ENCODE data around the gene TNS1. TPM values are rescaled to one million over a fixed set of nuclear protein-coding genes. Genes with fewer than 3 reads are reported as not detected.

The TNS1 gene
- total RNA-seq, 1 donor from 2014 or later = 1.6 TPM

DNA sequence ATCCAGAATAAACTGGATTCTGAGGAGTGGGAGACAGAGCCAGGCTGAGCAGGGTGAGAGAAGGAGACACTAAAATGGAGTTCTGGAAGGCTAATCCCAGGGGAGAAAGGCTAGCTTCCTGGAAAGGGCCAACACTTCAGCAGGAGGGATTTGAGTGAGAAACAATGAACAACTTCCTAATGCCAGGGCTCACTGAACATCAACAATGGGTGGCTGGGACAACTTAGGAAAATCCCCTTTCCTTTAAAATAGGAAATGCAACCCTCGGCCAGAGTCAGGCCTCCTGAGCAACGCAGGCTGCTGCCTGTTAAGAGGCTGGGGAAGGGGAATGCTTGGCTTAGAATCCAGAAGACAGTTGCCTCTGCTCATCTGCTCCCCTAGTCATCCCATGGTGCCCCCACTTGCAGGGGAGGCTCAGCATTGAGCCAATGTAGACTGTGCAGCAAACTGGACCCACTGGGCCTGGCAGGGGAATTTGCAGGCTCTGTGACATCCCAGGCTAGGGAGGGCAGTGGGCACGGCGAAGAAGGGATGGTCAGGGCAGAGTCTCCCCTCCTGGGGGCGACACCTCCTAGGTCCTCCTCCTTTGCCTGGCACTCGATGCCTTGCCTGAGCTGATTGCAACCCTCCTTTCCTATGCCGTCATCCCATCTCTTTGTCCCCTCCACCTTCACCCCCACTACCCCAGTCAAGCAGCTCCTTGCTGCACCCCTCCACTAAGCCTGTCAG, 182.5 kb downstream of the TNS1 start:
- Histone ChIP-seq H3K27me3 (ENCODE audit: control insufficient read depth, insufficient read depth, low read length) (no peaks in the 10 kb centered on the region), H3K36me3 (ENCODE audit: control insufficient read depth, insufficient read depth, low read length) (peaks cover 17% of the 10 kb centered on the region), H3K4me3 (ENCODE audit: low read depth, low read length) (no peak overlapping the region)
- peak; percentile 36 for FAIRE-seq
- TF ChIP-seq, protein P1, sequence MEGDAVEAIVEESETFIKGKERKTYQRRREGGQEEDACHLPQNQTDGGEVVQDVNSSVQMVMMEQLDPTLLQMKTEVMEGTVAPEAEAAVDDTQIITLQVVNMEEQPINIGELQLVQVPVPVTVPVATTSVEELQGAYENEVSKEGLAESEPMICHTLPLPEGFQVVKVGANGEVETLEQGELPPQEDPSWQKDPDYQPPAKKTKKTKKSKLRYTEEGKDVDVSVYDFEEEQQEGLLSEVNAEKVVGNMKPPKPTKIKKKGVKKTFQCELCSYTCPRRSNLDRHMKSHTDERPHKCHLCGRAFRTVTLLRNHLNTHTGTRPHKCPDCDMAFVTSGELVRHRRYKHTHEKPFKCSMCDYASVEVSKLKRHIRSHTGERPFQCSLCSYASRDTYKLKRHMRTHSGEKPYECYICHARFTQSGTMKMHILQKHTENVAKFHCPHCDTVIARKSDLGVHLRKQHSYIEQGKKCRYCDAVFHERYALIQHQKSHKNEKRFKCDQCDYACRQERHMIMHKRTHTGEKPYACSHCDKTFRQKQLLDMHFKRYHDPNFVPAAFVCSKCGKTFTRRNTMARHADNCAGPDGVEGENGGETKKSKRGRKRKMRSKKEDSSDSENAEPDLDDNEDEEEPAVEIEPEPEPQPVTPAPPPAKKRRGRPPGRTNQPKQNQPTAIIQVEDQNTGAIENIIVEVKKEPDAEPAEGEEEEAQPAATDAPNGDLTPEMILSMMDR (IDR thresholded peaks at IDR 0.05; ENCODE audit: insufficient read depth, low read length, severe bottlenecking) = no peak
- no peak for DNase-seq (ENCODE audit: low read depth)

DNA sequence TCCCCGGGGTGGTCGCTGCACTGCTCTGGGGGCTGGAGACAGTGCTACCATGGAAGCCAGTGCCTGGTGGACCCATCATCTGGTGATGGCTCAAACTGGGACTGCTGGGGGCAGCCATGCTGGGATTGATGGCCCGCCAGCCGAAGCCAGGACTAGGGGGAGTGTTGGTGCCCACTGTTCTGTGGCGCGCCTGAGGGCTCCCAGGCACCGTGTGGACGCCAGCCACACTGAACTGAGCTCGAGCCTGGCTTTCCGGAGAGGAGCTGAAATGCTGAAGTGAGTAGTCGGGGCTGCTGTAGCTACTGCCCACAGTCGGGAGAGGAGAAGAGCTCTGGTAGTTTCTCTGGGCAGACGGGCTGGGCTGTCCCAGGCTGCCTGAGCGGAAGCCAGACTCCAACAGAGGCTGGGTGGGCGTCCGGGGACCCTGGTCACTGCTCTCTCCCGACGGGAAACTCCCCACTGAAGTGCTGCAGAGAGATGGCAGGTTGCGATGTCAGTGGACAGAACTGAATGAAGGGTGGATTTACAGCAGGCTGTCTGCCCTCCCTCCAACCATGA, 184.4 kb downstream of the TNS1 start:
- no peak overlapping the region for H3K4me3 ChIP-seq (ENCODE audit: low read depth, low read length)
- no peaks in the 10 kb centered on the region for H3K27me3 ChIP-seq (ENCODE audit: control insufficient read depth, insufficient read depth, low read length)
- DNase-seq (ENCODE audit: low read depth) (no peak), FAIRE-seq (no peak)
- H3K36me3 ChIP-seq (ENCODE audit: control insufficient read depth, insufficient read depth, low read length) = peaks cover 18% of the 10 kb centered on the region
- TF ChIP-seq, protein P1 (IDR thresholded peaks at IDR 0.05; ENCODE audit: insufficient read depth, low read length, severe bottlenecking) = no peak

GRCh38 chr2:217817466-217818292, 185.1 kb downstream of the TNS1 start:
- DNase-seq (ENCODE audit: low read depth) (no peak), FAIRE-seq (no peak)
- TF ChIP-seq, protein P1 (IDR thresholded peaks at IDR 0.05; ENCODE audit: insufficient read depth, low read length, severe bottlenecking) = no peak
- Histone ChIP-seq H3K36me3 (ENCODE audit: control insufficient read depth, insufficient read depth, low read length) (peaks cover 21% of the 10 kb centered on the region), H3K4me3 (ENCODE audit: low read depth, low read length) (no peak overlapping the region), H3K27me3 (ENCODE audit: control insufficient read depth, insufficient read depth, low read length) (no peaks in the 10 kb centered on the region)

GRCh38 chr2:217816396-217816869, 186.4 kb downstream of the TNS1 start:
- FAIRE-seq (no peak), DNase-seq (ENCODE audit: low read depth) (no peak)
- H3K4me3 ChIP-seq (ENCODE audit: low read depth, low read length) = no peak overlapping the region
- TF ChIP-seq, protein P1 (IDR thresholded peaks at IDR 0.05; ENCODE audit: insufficient read depth, low read length, severe bottlenecking) = no peak
- H3K27me3 ChIP-seq (ENCODE audit: control insufficient read depth, insufficient read depth, low read length) = no peaks in the 10 kb centered on the region
- H3K36me3 ChIP-seq (ENCODE audit: control insufficient read depth, insufficient read depth, low read length) = peaks cover 22% of the 10 kb centered on the region

GRCh38 chr2:217813828-217814227, 189.0 kb downstream of the TNS1 start:
- FAIRE-seq = no peak
- peaks cover 25% of the 10 kb centered on the region for H3K36me3 ChIP-seq (ENCODE audit: control insufficient read depth, insufficient read depth, low read length)
- no peak for DNase-seq (ENCODE audit: low read depth)
- TF ChIP-seq, protein P1 (IDR thresholded peaks at IDR 0.05; ENCODE audit: insufficient read depth, low read length, severe bottlenecking) = no peak
- no peaks in the 10 kb centered on the region for H3K27me3 ChIP-seq (ENCODE audit: control insufficient read depth, insufficient read depth, low read length)
- H3K4me3 ChIP-seq (ENCODE audit: low read depth, low read length) = no peak overlapping the region
